Stimulated activated naive CD4-positive, alpha-beta T cell treated with Interleukin-2 at 50 U/mL for 16 hours (primary cell): ENCODE results near the gene PRTFDC1.
A peak's percentile ranks its signal among the peaks of the same experiment; 100 is the strongest.

Source experiments
- DNase-seq: peaks from one replicate; lab custom pipeline; 2025; lab: John Stamatoyannopoulos, UW

PRTFDC1 gene

DNA sequence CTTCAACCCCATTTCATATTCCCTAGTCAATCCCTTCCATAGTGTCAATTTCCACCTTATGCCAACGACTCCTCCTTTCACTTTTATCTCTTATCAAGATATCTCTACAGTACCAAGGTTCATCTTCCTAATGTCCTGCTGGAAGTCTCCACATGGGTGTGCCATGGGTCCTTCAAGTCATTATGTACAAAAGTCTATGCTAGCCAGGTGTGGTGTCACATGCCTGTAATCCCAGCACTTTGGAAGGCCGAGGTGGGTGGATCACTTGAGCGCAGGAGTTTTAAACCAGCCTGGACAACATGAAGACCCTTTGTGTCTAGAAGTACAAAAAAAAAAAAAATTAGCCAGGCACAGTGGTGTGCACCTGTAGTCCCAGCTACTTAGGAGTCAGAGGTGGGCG, 47.6 kb downstream of the PRTFDC1 start:
- DNase-seq = no peak

DNA sequence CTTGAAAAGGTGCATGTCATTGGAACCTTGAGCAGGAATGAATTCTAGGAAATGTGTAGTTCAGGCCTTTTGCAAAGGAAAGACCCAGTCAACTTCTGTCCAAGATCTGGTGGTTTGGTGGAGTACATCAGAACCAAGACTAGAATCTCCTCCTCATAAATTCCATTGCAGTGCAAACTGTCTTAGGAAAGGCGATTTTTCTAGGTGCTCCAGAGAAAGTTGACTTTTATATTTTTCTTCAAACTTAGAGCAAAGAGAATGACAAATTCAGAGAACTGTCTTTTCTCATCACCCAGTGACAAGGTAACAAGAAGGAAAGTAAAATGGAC, 50.0 kb downstream of the PRTFDC1 start:
- no peak for DNase-seq

DNA sequence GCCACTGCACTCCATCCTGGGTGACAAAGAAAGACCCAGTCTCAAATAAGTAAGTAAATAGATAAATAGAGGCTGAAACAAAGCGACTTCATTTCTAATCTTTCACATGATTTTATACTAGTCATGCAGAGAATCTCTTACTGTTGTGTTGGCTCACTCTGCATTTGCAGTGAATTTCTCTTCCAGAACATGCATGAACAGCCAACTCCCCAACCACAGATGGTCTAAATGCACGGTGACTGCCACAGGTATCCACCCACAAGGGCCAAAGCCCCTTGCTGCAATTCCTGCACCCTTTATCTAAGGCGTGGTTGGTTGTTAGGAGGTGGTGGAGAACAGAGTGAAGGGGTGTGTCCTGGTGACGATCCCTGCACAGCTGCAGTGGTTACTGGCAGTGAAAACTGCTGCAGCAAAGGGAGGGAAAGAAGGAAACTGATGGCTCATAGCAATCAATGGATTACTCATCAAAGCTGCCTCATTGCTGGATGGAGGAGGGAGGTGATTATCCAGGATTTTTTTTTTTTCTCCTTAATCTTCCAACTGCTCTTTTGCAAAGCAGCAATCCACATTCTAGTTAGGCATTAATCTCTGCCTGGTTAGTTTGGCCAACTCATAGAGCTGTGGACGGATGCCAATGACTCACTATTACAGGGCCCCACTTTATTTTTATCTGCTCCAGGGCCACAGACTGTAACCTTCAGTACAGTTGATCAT, 50.6 kb downstream of the PRTFDC1 start:
- no peak for DNase-seq

GRCh38 chr10:24900888-24901685, 51.3 kb downstream of the PRTFDC1 start:
- no peak for DNase-seq

GRCh38 chr10:24899571-24899970, 52.8 kb downstream of the PRTFDC1 start:
- DNase-seq = no peak

DNA sequence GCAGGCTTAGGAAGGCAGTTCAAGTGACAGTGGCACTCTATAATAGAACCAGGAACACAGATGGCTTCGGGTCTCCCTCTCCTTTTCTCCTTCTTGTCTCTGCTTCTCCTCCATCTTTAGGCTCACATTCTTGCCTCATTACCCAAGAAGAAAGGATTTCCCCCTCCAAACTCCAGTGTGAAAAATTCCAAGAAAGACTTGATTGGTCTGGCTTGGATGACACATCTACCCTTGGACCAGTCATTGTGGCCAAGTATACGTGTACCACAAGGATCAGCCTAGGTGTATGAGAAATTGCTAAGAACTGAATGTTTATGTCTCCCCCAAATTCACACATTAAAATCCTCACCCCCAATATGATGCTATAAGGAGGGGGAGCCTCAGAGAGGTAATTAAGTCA, 53.9 kb downstream of the PRTFDC1 start:
- DNase-seq = no peak

DNA sequence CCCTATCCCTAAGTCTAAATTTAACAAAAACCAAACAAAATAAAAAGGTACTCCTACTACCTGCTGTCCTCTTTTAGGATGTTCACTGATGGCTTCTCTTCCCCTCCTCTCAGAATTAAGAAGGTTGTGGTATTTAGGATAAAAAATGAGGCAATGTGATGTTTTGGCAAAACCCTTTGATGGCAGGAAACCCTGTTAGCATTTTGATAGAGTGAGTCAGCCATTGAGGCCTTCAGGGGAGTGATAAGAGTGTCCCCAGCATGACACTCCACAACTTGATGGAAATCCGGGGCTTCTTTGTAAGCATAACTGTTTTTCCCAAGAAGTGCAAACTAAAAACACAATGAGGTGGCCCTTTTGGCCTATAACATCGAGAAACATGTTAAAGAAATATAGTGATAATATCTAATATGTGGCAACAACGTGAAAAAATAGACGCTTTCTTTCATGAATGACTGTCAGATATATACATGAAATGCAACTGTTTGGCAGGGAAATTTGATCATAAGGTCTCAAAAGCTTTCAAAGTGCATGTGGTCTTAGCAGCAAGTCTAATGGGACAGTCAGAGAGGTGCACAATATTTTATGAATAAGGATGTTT, 55.0 kb downstream of the PRTFDC1 start:
- DNase-seq = no peak

- DNase-seq = no peak
Observed at GRCh38 chr10:24894728-24895127, 57.7 kb downstream of the PRTFDC1 start.

GRCh38 chr10:24894309-24894708, 58.1 kb downstream of the PRTFDC1 start:
- no peak for DNase-seq

- no peak for DNase-seq
Observed at GRCh38 chr10:24893127-24893526, 59.3 kb downstream of the PRTFDC1 start.

GRCh38 chr10:24891823-24892222, 60.6 kb downstream of the PRTFDC1 start:
- no peak for DNase-seq

GRCh38 chr10:24889639-24890038, 62.8 kb downstream of the PRTFDC1 start:
- DNase-seq = no peak

DNA sequence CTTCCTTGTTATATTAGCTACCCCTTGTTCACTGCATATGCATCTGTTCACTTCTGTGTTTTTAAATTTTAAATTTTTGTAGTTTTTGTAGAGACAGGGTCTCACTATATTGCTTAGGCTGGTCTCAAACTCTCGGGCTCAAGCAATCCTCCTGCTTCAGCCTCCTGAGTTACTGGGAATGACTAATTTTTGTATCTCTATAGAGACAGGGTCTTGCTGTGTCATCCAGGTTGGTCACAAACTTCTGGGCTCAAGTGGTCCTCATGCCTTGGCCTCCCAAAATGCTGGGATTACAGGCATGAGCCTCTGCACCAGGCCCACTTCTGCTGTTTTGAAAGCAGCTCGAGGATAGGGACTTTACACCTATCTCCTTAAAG, 64.6 kb downstream of the PRTFDC1 start:
- DNase-seq = no peak

- DNase-seq = no peak
Observed at GRCh38 chr10:24886290-24886680, 66.1 kb downstream of the PRTFDC1 start.

DNA sequence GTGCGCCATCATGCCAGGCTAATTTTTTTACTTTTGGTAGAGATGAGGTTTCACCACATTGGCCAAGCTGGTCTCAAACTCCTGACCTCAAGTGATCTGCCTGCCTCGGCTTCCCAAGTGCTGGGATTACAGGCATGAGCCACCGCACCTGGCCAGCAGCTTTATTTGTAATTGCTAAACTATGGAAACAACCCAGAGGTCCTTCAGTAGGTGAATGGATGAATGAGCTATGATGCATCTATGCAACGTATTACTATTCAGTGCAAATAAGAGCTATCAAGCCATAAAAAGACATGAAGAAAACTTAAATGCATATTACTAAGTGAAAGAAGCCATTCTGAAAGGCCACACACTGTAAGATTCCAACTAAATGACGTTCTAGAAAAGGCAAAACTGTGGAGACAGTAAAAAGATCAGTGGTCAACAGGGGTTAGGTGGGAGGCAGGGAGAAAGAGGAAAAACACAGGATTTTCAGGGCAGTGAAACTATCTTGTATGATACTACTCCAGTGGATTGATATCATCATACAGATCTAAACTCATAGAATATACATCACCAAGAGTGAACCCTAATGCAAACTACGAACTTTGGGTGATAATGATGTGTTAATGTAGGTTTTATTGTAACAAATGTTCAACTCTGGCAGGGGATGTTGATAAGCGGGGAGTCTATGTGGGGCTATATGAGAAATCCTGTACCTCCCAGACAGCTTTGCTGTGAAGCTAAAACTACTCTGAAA, 66.7 kb downstream of the PRTFDC1 start:
- no peak for DNase-seq

DNA sequence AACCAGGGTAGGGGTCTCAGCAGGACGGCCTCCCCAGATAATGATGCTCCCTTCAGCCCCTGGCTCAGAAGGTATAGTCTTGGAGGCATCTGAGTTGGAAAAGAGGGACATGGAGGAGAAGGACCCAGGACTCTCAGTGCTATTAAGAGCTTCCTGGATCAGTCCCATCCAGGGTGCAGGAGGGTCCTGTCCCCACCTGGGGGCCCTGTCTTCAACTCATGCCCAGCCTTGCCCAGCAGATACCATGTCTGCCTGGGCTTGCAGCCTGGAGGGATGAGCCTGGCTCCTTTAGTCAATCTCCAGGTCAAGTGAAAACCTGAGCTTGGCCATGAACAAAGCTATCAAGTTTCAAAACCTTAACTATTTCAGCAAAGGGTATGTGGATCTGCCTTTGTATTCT, 67.6 kb downstream of the PRTFDC1 start:
- DNase-seq = no peak

GRCh38 chr10:24884316-24884715, 68.1 kb downstream of the PRTFDC1 start:
- DNase-seq = no peak

DNA sequence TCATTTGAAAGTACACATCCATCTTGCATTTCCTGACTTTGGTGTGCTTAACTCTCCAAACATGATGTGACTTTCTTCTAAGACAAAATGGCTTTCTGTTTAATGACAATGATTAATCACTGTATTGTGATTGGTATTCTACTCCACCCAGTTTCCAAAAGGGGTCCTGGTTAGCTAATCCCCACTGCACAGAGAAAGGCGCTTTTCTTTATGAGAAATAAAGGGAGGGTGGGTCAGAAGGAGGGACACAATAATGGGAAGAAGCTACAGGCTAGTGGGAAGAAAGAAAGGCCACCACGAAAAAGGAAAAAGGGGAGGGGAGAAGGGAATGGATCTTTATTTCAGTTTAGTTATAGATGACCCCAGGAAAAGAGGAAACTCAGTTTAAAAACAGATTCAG, 69.2 kb downstream of the PRTFDC1 start:
- DNase-seq = no peak

DNA sequence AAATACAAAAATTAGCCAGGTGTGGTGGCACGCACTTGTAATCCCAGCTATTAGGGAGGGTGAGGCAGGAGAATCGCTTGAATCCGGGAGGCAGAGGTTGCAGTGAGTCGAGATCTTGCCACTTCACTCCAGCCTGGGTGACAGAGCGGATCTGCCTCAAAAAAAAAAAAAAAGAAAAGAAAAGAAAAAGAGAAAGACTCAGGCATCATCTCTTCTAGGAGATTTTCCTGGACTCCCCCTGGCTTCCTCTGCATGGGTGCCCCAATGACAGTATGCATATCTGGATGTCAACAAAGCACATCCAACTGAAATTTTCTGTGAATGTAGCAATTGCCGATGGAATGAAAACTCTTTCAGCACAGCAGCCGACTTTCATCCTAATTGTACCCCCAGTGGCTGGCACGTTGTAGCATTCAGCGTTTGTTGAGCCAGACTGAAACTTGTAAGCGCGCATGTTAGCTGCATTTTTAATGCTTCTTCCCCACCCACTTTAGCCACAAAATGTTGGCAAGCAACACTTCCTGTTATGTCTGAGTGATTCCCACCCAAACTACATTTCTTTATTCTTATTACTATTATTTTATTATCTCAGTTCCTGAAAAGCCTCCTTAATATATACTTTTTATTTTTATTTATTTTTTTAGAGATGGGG, 70.2 kb downstream of the PRTFDC1 start:
- DNase-seq = peak; percentile 32

DNA sequence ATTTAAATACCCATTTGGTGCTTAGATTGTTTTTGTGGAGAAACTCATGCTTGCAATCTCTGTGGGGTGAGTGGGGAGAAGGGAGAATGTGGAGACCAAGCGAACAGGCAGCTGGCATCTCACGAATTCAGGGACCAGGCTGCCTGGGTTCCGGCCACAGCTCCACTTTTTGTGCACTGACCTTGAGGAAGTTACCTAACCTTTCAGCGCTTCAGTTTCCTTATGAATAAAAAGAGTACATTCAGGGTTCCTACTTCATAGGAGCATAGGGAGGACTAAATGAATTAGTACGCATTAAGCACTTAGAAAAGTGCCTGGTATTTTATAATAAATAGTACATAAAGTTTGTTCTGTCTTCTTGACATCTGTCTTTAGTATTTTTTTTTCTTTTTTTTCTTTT, 72.5 kb downstream of the PRTFDC1 start:
- no peak for DNase-seq

DNA sequence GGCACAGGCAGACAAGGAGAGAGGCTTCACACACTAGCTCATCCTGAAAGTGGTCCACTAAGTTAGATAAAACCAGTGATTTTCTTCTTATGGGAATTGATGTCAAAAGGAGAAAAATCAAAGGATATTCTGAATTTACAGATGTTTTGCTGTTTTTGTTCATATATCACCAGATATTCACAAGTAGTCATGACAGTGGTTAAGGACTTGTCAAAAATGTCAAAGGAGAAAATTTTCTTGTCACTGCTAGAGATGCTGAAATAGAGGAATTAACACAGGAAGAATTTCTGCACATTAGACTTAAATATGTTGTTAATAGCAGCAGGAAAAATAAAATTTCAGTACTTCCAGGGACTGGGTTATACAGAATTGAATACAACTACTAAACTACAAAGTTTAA, 78.3 kb downstream of the PRTFDC1 start:
- no peak for DNase-seq

GRCh38 chr10:24873281-24873683, 79.1 kb downstream of the PRTFDC1 start:
- DNase-seq = no peak
